Sciatic nerve (tissue), 2 donors: ENCODE results near the gene L3HYPDH. TPM values are rescaled to one million over a fixed set of nuclear protein-coding genes. Genes with fewer than 3 reads are reported as not detected.
A peak's percentile ranks its signal among the peaks of the same experiment; 100 is the strongest.

Experiments
- ATAC-seq: fragments of 200-7000 bp; cut with Tn5 transposase; one replicate; pipeline ENCODE4 v1.9.1; 2020; ENCODE audit warnings: mild to moderate bottlenecking, moderate library complexity
- DNase-seq: peaks from one replicate; pipeline ENCODE4 v3.0.0-alpha.2; 2020; ENCODE audit warnings: low spot score
- intact Hi-C: fragments of 100-400 bp; cut with DNase I; formaldehyde crosslinking; loops from one replicate; pipeline ENCODE4 v1.14.2; 2022
- total RNA-seq: library from RNA; stranded (reverse); fragmentation: NEBNext Ultra II Directional; extraction: Animal tissue kit (Norgen Biotek cat#: 25700); gene quantifications from one replicate; pipeline ENCODE4 v1.2.1, GENCODE V29; 2021
- donor health status: DM: no; HTN: no; CAD: no.
- donor health status: DM: no; HTN: no; CAD: no.

The L3HYPDH gene
- 46.1 TPM for total RNA-seq

DNA sequence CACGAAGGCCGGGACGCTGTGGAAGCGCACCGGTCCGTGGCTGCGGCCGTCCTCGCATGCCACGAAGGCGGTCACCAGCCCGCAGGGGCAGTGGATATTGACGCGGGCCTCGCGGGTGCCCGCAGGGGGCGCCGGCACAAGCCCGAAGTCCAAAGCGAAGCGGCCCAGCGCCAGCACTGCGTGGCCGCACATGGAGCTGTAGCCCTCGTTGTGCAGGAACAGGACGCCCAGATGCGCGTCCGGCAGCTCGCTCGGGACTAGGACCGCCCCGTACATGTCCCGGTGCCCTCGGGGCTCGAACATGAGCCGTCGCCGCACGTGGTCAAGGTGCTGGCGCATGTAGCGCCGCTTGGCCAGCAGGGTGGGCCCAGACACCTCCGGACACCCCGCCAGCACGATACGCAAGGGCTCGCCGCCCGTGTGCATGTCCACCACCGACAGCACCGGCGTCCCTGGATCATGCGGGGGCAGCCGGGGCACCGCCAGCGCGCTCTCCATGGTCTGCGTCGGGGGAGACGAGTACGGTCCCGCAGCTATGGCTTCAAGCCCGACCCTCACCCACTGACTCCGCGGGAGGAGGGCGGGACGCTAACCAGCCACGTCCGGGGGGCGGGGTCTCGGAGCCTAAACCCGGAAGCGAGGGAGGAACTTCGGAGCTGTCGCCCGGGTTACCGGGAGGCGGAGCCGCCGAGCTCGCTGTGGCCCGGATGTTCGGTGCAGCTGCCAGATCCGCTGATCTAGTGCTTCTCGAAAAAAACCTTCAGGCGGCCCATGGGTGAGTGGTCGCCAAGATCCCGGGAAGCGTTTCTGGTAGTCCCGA, at the start of gene L3HYPDH, which contains the start of gene JKAMP:
TSS of gene L3HYPDH (minus strand) at position 590 of the 820 bp plus-strand sequence. CDS start at position 498, 92 bp downstream.
TSS of gene JKAMP (plus strand) at position 699 of the 820 bp plus-strand sequence. CDS start at position 772, 73 bp downstream.
- DNase-seq (peak; percentile 99), ATAC-seq (peak; percentile 98)
- intact Hi-C loops = no loop called here

DNA sequence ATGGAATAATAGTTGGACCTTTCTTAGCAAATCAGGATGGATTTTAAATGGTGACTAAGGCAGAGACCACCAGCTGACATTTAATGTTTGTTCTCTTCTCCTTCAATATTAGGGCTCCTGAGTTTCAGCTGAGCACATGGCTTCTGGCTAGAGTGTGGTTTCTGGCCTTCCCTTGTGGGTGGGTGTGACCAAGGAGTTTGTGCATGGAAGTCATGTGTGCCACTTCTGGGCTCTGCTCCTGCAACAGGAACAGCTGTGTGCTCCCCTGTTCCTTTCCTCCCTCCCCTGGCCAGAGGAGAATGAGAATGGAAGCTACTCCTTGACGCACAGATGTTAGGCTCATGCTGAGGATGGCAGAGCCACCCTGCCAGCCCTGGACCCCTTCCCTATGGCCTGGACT, 48.2 kb upstream of the L3HYPDH start:
- no peak for DNase-seq
- intact Hi-C loops = no loop called here
- ATAC-seq = no peak

GRCh38 chr14:59530349-59530748, 46.1 kb upstream of the L3HYPDH start:
- ATAC-seq = no peak
- intact Hi-C loops = no loop called here
- DNase-seq = no peak

GRCh38 chr14:59529189-59529588, 45.0 kb upstream of the L3HYPDH start:
- intact Hi-C loops = no loop called here
- no peak for ATAC-seq
- DNase-seq = no peak

- DNase-seq (no peak), ATAC-seq (no peak)
- intact Hi-C loops = no loop called here
These were observed 36.0 kb upstream of the L3HYPDH start for GRCh38 chr14:59520224-59520623.

DNA sequence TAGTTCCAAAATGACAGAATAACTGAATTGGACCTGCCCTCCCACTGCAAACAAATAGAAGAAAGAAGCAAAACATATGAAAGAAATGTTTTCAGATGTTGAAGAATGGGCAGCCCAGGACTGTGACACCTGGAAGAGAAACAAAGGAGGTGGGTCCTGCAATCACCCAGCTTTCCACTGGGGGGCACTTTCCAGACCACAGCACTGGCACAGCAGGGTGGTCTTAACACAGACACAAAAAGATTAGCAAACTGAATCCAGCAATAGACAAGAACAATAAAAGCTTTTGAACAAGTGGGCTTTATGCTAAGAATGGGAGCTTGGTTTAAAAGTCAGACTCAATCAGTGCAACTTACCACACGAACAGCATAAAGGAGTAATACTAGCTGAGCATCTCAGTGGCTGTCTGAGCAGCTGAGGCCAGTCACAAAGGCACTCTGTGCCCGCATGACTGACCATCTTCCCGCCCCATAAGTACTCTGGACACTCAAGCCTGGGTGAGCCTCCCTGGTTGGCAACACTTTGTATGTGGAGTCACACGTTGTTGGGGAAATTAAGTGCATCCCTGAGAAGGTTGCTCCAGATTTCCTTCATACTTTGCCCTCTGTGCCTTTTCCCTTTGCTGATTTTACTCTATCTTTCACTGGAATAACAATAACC, 27.8 kb upstream of the L3HYPDH start:
- intact Hi-C loops = no loop called here
- no peak for ATAC-seq

DNA sequence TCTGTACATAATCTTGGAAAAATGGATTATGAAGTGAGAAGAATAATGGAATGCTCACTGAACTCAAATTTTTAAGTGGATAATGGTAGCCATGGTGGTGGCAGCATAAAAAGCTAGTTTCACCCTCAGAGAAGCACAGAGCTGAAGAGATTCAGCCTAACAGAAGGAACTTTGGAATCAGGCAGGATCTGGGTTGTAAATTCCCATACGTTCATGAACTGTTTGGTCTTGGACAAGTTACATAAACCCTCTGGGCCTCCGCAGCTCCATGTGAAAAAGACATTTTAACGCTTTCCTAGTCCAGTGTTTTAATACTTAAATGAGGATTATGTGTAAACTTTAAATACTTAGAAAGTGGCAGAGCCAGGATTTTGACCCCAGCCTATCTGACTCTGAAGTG, 26.8 kb upstream of the L3HYPDH start:
- ATAC-seq (no peak), DNase-seq (no peak)
- intact Hi-C loops = no loop called here

More for the DNA sequence above, 27.8 kb upstream of the L3HYPDH start:
- no peak for DNase-seq

DNA sequence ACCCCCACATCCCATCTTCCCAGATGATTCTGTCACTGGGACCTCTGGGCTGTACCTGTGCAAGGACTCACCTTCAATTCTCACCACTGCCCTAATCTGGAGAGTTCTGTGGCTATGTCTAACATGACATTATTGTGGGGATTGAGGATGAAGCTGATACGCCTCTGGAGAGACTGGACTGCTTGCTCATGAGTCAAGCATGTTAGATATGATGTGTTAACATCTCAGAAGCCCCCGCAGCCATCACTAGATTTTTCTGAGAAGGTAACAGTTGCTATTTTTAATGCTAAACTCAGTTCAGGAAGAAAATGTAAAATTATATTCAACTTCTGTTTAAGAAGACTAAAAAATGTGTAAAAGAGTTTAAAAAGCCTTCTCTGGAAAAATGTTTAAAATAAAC, 25.8 kb upstream of the L3HYPDH start:
- intact Hi-C loops = no loop called here
- DNase-seq = no peak
- ATAC-seq = no peak

GRCh38 chr14:59509101-59509500, 24.9 kb upstream of the L3HYPDH start:
- intact Hi-C loops = no loop called here
- ATAC-seq (no peak), DNase-seq (no peak)

GRCh38 chr14:59507752-59508103, 23.5 kb upstream of the L3HYPDH start:
- DNase-seq (no peak), ATAC-seq (no peak)
- intact Hi-C loops = no loop called here

DNA sequence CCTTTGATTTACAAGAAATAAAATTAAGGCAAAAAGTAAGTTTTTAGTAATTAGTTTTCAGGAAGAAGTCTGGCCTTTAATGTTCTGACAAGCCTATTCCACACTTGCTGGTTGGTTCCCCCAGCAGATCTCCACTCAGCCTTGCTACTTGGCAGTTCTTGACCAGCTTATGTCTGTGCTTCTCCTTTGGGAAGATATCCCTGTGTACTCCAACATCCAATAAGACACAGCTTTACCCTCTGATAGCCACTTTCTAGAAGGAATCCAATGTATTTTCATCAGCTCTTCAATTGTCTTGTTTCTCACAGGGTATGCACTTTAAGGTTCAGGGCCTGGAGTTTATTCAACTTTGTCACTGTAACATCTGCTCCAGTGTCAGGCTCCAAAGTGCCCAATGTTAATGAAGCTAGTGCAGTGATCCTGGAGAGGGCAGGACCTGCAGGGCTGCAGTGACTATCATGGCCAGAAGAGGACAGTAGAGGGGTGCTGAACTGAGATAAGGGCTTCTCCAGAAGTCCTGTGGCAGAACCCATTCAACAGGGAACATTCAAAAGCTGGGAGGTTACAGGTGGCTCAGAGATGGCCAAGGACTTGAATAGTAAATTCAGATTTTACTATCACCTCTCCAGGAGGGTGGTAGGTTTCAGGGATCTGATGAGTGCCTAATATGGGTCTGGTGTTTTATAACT, 23.0 kb upstream of the L3HYPDH start:
- intact Hi-C loops = no loop called here
- peak; percentile 66 for DNase-seq
- ATAC-seq = peak; percentile 82

GRCh38 chr14:59503256-59503655, 19.0 kb upstream of the L3HYPDH start:
- ATAC-seq = no peak
- intact Hi-C loops = no loop called here

DNA sequence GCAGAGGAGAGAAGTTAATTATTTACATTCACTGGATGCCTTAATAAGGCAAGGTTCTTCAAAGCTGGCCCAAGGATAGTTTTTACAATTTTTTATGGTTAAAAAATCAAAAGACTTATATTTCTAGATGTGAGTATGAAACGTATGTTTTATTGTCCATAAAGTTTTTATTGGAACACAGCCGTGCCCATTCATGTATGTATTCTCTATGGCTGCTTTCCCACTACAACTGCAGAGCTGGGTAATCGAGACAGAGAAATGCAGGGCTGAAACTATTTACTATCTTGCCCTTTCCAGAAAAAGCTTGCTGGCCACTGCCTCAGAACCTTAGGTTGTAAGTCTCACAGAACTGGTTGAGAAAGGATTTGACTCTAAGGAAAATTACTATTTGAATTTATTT, 16.5 kb upstream of the L3HYPDH start:
- intact Hi-C loops = no loop called here
- ATAC-seq (no peak), DNase-seq (no peak)

More at GRCh38 chr14:59503256-59503655, 19.0 kb upstream of the L3HYPDH start:
- no peak for DNase-seq

DNA sequence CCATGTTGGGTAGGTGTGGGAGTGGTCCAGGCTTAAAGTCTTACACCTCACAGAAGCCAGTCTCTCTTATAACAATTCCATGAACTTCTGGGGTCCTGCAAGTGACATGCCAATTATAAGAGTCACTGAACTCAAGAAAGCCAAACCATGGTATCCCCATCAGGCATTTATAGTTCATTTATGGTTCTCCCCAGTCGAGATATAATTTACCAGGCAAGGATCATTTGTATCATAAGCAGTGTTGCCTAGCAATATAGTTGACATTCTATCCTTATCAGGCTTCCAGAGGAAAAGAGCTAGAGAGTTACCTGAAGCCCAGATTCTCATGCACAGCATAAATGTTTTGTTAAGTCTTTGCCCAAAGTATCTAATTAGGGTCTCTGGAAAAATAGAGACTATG, 8.2 kb upstream of the L3HYPDH start:
- ATAC-seq = no peak
- intact Hi-C loops = no loop called here
- no peak for DNase-seq

- DNase-seq = no peak
- intact Hi-C loops = no loop called here
- ATAC-seq = no peak
These were observed 6.5 kb upstream of the L3HYPDH start for GRCh38 chr14:59490756-59491155.

DNA sequence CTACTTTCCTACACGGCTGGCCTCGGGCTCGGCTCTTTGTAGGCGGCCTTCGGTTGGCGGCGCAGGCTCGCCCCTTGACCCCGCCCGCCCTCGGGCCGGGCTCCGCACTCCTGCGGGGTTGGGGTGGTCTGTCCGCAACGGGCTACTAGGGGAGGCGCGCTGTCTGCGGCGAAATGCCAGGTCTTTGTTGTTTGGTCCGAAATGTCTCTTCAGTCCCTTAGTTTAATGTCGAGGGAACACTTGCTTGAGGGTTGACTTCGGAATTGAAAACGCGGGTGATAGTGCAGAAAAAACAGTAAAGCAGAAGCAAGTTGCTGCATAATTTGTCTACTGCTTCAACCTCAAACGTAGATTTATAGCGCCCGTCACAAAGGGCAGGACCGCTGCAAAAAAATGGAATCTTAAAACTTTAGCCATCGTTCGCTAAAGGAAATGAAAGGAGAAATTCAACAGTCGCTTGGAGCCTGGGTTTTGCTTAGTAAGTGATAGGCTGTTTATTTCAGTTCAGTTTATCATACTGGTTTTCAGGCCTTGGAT, 499 bp upstream of the L3HYPDH start:
- peak; percentile 81 for ATAC-seq
- intact Hi-C loops = no loop called here

DNA sequence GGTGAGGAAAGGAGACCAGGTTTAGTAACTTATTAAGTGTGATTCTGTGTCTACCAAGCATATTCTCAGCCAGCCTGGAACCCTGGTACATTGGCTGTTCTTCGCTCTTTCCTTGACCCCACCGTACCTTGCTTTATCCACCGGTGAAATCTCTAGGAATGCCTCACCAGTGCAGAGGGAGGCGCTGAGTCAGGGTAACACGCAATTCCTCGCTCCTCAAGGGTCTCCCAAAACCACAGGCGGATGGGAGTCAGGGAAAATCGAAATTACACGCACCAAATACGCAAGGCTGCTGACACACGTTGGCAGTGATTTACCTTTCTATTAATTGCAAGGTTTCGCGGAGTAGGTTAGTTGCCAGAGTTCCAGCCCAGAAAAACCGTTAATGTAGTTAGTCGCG, 845 bp downstream of the L3HYPDH start:
- no peak for DNase-seq
- intact Hi-C loops = no loop called here
- no peak for ATAC-seq

More for the DNA sequence above, 499 bp upstream of the L3HYPDH start:
- no peak for DNase-seq

GRCh38 chr14:59482541-59483331, 1.5 kb downstream of the L3HYPDH start:
- intact Hi-C loops = no loop called here
- ATAC-seq (no peak), DNase-seq (no peak)
